ENCODE results near the gene CMA1.

GRCh38 chr14:24534286-24534685 is 26.2 kb upstream of the CMA1 start:
- no peak for TF ChIP-seq CTCF (conservative IDR thresholded peaks at IDR 0.05; ENCODE audit: low read depth in 2 of 2)
- TF ChIP-seq POLR2AphosphoS5 (IDR thresholded peaks at IDR 0.05; ENCODE audit: low read depth), result no peak
- no peak for TF ChIP-seq REST (IDR thresholded peaks at IDR 0.05; ENCODE audit: unreplicated experiment)
- TF ChIP-seq EZH2phosphoT487 (IDR thresholded peaks at IDR 0.05; ENCODE audit: unreplicated experiment), result no peak
- TF ChIP-seq ZNF114 (CRISPR knock-in tag; IDR thresholded peaks at IDR 0.05), result no peak
- TF ChIP-seq EZH2 (IDR thresholded peaks at IDR 0.05; ENCODE audit: low read depth, unreplicated experiment), result no peak
- TF ChIP-seq ETS1 (IDR thresholded peaks at IDR 0.05), result no peak
- no peak for TF ChIP-seq JUNB (IDR thresholded peaks at IDR 0.05; ENCODE audit: unreplicated experiment)
- no peak for TF ChIP-seq NANOG (IDR thresholded peaks at IDR 0.05; ENCODE audit: borderline replicate concordance)
- no peak for TF ChIP-seq CREB1 (CRISPR knock-in tag; IDR thresholded peaks at IDR 0.05; ENCODE audit: low read depth)
- TF ChIP-seq ZNF462 (CRISPR knock-in tag; IDR thresholded peaks at IDR 0.05), result no peak
- TF ChIP-seq STAT1 (IDR thresholded peaks at IDR 0.05; ENCODE audit: unreplicated experiment), result no peak
- no peak for TF ChIP-seq ZNF331 (CRISPR knock-in tag; IDR thresholded peaks at IDR 0.05; ENCODE audit: low read depth)

All from GM23338 (cell line).